Esophagus mucosa (tissue), 1 donor: ENCODE results near the gene CAPN2. TPM values are rescaled to one million over a fixed set of nuclear protein-coding genes. Genes with fewer than 3 reads are reported as not detected.

Experiments used
- ATAC-seq: fragments of 200-7000 bp; cut with Tn5 transposase; one replicate; pipeline ENCODE4 v1.9.1; 2020
- total RNA-seq: library from RNA; stranded (reverse); gene quantifications from one replicate; pipeline ENCODE4 v1.2.4, GENCODE V29; 2023
- donor health status: DM: yes; HTN: yes; CAD: no.

The CAPN2 gene
- total RNA-seq, 1 donor from 2014 or later, result 171 TPM

- ATAC-seq, result no peak
Measured at GRCh38 chr1:223702735-223703667, 9.3 kb upstream of the CAPN2 start.

GRCh38 chr1:223703668-223704013 is 8.7 kb upstream of the CAPN2 start:
- ATAC-seq, result no peak

GRCh38 chr1:223704921-223705878 is 7.1 kb upstream of the CAPN2 start:
- no peak for ATAC-seq

GRCh38 chr1:223706077-223706973 is 6.0 kb upstream of the CAPN2 start:
- no peak for ATAC-seq

- ATAC-seq, result peak; percentile 87
Measured at GRCh38 chr1:223707256-223708000, 4.9 kb upstream of the CAPN2 start.

GRCh38 chr1:223708001-223708359 is 4.4 kb upstream of the CAPN2 start:
- peak; percentile 35 for ATAC-seq

- no peak for ATAC-seq
Measured at GRCh38 chr1:223708651-223709268, 3.6 kb upstream of the CAPN2 start.

GRCh38 chr1:223709598-223709997 is 2.7 kb upstream of the CAPN2 start:
- no peak for ATAC-seq

GRCh38 chr1:223710179-223711133 is 1.9 kb upstream of the CAPN2 start:
- ATAC-seq, result no peak

- no peak for ATAC-seq
Measured at GRCh38 chr1:223711173-223711572, 1.2 kb upstream of the CAPN2 start.

- no peak for ATAC-seq
Measured at GRCh38 chr1:223711747-223712193, 569 bp upstream of the CAPN2 start.

GRCh38 chr1:223712850-223713474 is 623 bp downstream of the CAPN2 start:
- ATAC-seq, result peak; percentile 45

- peak; percentile 3 for ATAC-seq
Measured at GRCh38 chr1:223713546-223714420, 1.4 kb downstream of the CAPN2 start.

- ATAC-seq, result no peak
Measured at GRCh38 chr1:223714421-223714724, 2.0 kb downstream of the CAPN2 start.

- peak; percentile 73 for ATAC-seq
Measured at GRCh38 chr1:223714849-223715603, 2.7 kb downstream of the CAPN2 start.

- ATAC-seq, result no peak
Measured at GRCh38 chr1:223715604-223716172, 3.3 kb downstream of the CAPN2 start.

- ATAC-seq, result no peak
Measured at GRCh38 chr1:223716302-223716862, 4.0 kb downstream of the CAPN2 start.
